GM21737 (cell line): ENCODE measurements around the gene PYGO2.
"Not testable (repeated sequence)": the region's sequence is repeated elsewhere in the genome, so short reads cannot be mapped to it uniquely, and the experiment has no call there.

Source experiments
- ATAC-seq: cut with Tn5 transposase; IDR thresholded peaks from one replicate; pipeline ENCODE4 v1.9.1; 2021; ENCODE audit warnings: mild to moderate bottlenecking, moderate library complexity; ENCODE audit not compliant: unreplicated experiment

Gene PYGO2

GRCh38 chr1:155000726-155001424 is 39.3 kb upstream of the PYGO2 start:
- peak; percentile 41 for ATAC-seq

GRCh38 chr1:155000411-155000725 is 38.8 kb upstream of the PYGO2 start:
- ATAC-seq = no peak

GRCh38 chr1:154999571-155000410 is 38.2 kb upstream of the PYGO2 start:
- ATAC-seq = no peak

- no peak for ATAC-seq
Measured at GRCh38 chr1:154998818-154999570, 37.4 kb upstream of the PYGO2 start.

- ATAC-seq = no peak
Measured at GRCh38 chr1:154998201-154998780, 36.7 kb upstream of the PYGO2 start.

GRCh38 chr1:154996966-154997701 is 35.6 kb upstream of the PYGO2 start:
- ATAC-seq = no peak

- not testable (repeated sequence) for ATAC-seq
Measured at GRCh38 chr1:154995301-154995983, 33.9 kb upstream of the PYGO2 start.

- no peak for ATAC-seq
Measured at GRCh38 chr1:154994591-154994990, 33.0 kb upstream of the PYGO2 start.

GRCh38 chr1:154994269-154994587 is 32.6 kb upstream of the PYGO2 start:
- ATAC-seq = no peak

GRCh38 chr1:154993572-154994268 is 32.1 kb upstream of the PYGO2 start, which contains the start of gene LENEP:
Gene LENEP (plus strand): TSS chr1:154993586. CDS start chr1:154993608, 22 bp downstream.
- no peak for ATAC-seq

- ATAC-seq = no peak
Measured at GRCh38 chr1:154992721-154993571, 31.4 kb upstream of the PYGO2 start.

- no peak for ATAC-seq
Measured at GRCh38 chr1:154990276-154990675, 28.7 kb upstream of the PYGO2 start.

GRCh38 chr1:154989195-154989860 is 27.7 kb upstream of the PYGO2 start:
- ATAC-seq = no peak

GRCh38 chr1:154988058-154988954 is 26.7 kb upstream of the PYGO2 start:
- no peak for ATAC-seq

GRCh38 chr1:154987326-154987725 is 25.7 kb upstream of the PYGO2 start:
- no peak for ATAC-seq

GRCh38 chr1:154986736-154987135 is 25.2 kb upstream of the PYGO2 start:
- ATAC-seq = not testable (repeated sequence)
